ENCODE measurements around the gene MTMR3. TPM values are rescaled to one million over a fixed set of nuclear protein-coding genes. Genes with fewer than 3 reads are reported as not detected.

The MTMR3 gene
- total RNA-seq, 1 donor from 2014 or later = 41.0 TPM

- Mint-ChIP-seq H3K36me3 (ENCODE audit: low read depth, unreplicated experiment) (peaks cover 47% of the 10 kb centered on the region), H3K9me3 (ENCODE audit: unreplicated experiment) (no peaks in the 10 kb centered on the region), H3K27ac (ENCODE audit: unreplicated experiment) (no peak overlapping the region), H3K4me1 (ENCODE audit: low read depth, unreplicated experiment) (no peaks in the 10 kb centered on the region), H3K27me3 (ENCODE audit: low read depth, unreplicated experiment) (no peaks in the 10 kb centered on the region), H3K4me3 (ENCODE audit: unreplicated experiment) (no peak overlapping the region)
- no peak overlapping the region for H3K4me2 ChIP-seq (ENCODE audit: low read length)
- peaks cover 28% of the 10 kb centered on the region for H3K36me3 ChIP-seq (ENCODE audit: insufficient read depth, low read length)
- no peaks in the 10 kb centered on the region for H3K27me3 ChIP-seq (ENCODE audit: insufficient read depth, low read length)
- FAIRE-seq = no peak
- no peak overlapping the region for H3K4me3 ChIP-seq (ENCODE audit: insufficient read depth, low read depth, low read length)
- H3K27ac ChIP-seq (ENCODE audit: low read depth, low read length) = no peak overlapping the region
- no peaks in the 10 kb centered on the region for H3K4me1 ChIP-seq (ENCODE audit: insufficient read depth, low read length)
- H2AFZ ChIP-seq (ENCODE audit: low read depth, low read length) = no peak overlapping the region
- peaks cover 7% of the 10 kb centered on the region for H4K20me1 ChIP-seq (ENCODE audit: insufficient read depth, low read length)
- no peaks in the 10 kb centered on the region for H3K9me3 ChIP-seq (ENCODE audit: insufficient read depth, low read depth, low read length)
- no peak overlapping the region for H3K9ac ChIP-seq (ENCODE audit: low read length)
- TF ChIP-seq CTCF (IDR thresholded peaks at IDR 0.05; ENCODE audit: insufficient read depth, low read depth, low read length) = no peak
- no peak for TF ChIP-seq EZH2 (IDR thresholded peaks at IDR 0.05; ENCODE audit: insufficient read depth, low read length)
- DNase-seq (ENCODE audit: low read depth) = no peak
- no peaks in the 10 kb centered on the region for H3K79me2 ChIP-seq (ENCODE audit: insufficient read depth, low read length)
These were observed 140.2 kb downstream of the MTMR3 start for GRCh38 chr22:30023099-30023660.

- Histone ChIP-seq H3K79me2 (ENCODE audit: insufficient read depth, low read length) (no peaks in the 10 kb centered on the region), H3K4me3 (ENCODE audit: insufficient read depth, low read depth, low read length) (no peak overlapping the region), H3K36me3 (ENCODE audit: insufficient read depth, low read length) (peaks cover 28% of the 10 kb centered on the region), H3K27me3 (ENCODE audit: insufficient read depth, low read length) (no peaks in the 10 kb centered on the region), H3K9ac (ENCODE audit: low read length) (no peak overlapping the region), H3K27ac (ENCODE audit: low read depth, low read length) (no peak overlapping the region), H3K4me1 (ENCODE audit: insufficient read depth, low read length) (no peaks in the 10 kb centered on the region), H2AFZ (ENCODE audit: low read depth, low read length) (no peak overlapping the region), H3K4me2 (ENCODE audit: low read length) (no peak overlapping the region), H4K20me1 (ENCODE audit: insufficient read depth, low read length) (peaks cover 7% of the 10 kb centered on the region), H3K9me3 (ENCODE audit: insufficient read depth, low read depth, low read length) (no peaks in the 10 kb centered on the region)
- Mint-ChIP-seq H3K27me3 (ENCODE audit: low read depth, unreplicated experiment) (no peaks in the 10 kb centered on the region), H3K36me3 (ENCODE audit: low read depth, unreplicated experiment) (peaks cover 50% of the 10 kb centered on the region), H3K9me3 (ENCODE audit: unreplicated experiment) (no peaks in the 10 kb centered on the region), H3K4me3 (ENCODE audit: unreplicated experiment) (no peak overlapping the region), H3K27ac (ENCODE audit: unreplicated experiment) (no peak overlapping the region), H3K4me1 (ENCODE audit: low read depth, unreplicated experiment) (no peaks in the 10 kb centered on the region)
- no peak for DNase-seq (ENCODE audit: low read depth)
- no peak for FAIRE-seq
- no peak for TF ChIP-seq EZH2 (IDR thresholded peaks at IDR 0.05; ENCODE audit: insufficient read depth, low read length)
These were observed 141.3 kb downstream of the MTMR3 start for GRCh38 chr22:30024231-30024630.

- Mint-ChIP-seq H3K4me1 (ENCODE audit: low read depth, unreplicated experiment) (no peaks in the 10 kb centered on the region), H3K27me3 (ENCODE audit: low read depth, unreplicated experiment) (no peaks in the 10 kb centered on the region), H3K4me3 (ENCODE audit: unreplicated experiment) (no peak overlapping the region), H3K36me3 (ENCODE audit: low read depth, unreplicated experiment) (peaks cover 48% of the 10 kb centered on the region), H3K9me3 (ENCODE audit: unreplicated experiment) (no peaks in the 10 kb centered on the region), H3K27ac (ENCODE audit: unreplicated experiment) (no peak overlapping the region)
- H3K4me2 ChIP-seq (ENCODE audit: low read length) = no peak overlapping the region
- H3K27ac ChIP-seq (ENCODE audit: low read depth, low read length) = no peak overlapping the region
- H3K36me3 ChIP-seq (ENCODE audit: insufficient read depth, low read length) = peaks cover 28% of the 10 kb centered on the region
- H2AFZ ChIP-seq (ENCODE audit: low read depth, low read length) = no peak overlapping the region
- TF ChIP-seq EZH2 (IDR thresholded peaks at IDR 0.05; ENCODE audit: insufficient read depth, low read length) (no peak), CTCF (IDR thresholded peaks at IDR 0.05; ENCODE audit: insufficient read depth, low read depth, low read length) (no peak)
- no peak overlapping the region for H3K4me3 ChIP-seq (ENCODE audit: insufficient read depth, low read depth, low read length)
- no peak for DNase-seq (ENCODE audit: low read depth)
- no peaks in the 10 kb centered on the region for H3K9me3 ChIP-seq (ENCODE audit: insufficient read depth, low read depth, low read length)
- FAIRE-seq = no peak
- H3K27me3 ChIP-seq (ENCODE audit: insufficient read depth, low read length) = no peaks in the 10 kb centered on the region
- no peaks in the 10 kb centered on the region for H3K4me1 ChIP-seq (ENCODE audit: insufficient read depth, low read length)
- no peaks in the 10 kb centered on the region for H3K79me2 ChIP-seq (ENCODE audit: insufficient read depth, low read length)
- peaks cover 7% of the 10 kb centered on the region for H4K20me1 ChIP-seq (ENCODE audit: insufficient read depth, low read length)
- no peak overlapping the region for H3K9ac ChIP-seq (ENCODE audit: low read length)
These were observed 142.2 kb downstream of the MTMR3 start for GRCh38 chr22:30025221-30025620.
